ENCODE measurements around the gene TMTC2. TPM values are rescaled to one million over a fixed set of nuclear protein-coding genes. Genes with fewer than 3 reads are reported as not detected.

Gene TMTC2
- total and polyA plus RNA-seq, 2 donors (not counting 3 experiments of a cell fraction or from before 2014, with no cell fraction given), result 4.1 to 7.8 TPM

DNA sequence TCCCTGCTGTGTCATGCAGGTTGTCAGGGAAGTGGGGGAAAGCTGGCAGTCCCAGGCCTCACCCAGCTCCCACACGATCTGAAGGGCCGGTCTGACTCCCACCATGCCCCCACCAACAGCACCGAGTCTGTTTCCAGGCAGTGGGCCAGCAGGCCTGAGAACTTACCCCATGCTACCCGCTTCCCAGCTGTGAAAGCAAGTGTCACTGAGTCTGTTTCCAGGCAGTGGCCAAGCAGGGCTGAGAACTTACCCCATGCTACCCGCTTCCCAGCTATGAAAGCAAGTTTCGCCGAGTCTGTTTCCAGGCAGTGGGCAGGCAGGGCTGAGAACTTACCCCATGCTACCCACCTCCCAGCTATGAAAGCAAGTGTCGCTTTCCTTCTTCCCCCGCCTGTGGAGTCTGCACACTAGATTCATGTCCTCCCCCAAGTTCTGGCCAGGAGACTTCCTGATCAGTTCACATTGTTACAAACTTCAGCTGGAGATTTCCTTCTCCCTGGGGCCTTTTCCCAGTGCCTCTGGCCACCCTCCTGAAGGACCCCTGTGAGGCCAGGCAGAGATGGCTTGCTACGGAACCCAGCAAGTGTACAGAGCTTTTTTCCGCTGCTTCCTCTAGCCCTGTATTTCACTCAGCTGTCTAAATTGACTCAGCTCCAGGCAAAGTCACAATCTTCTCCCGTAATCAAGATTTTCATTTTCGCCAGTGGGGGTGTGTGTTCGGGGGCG is 435.4 kb downstream of the TMTC2 start:
- no peak for FAIRE-seq

More for the DNA sequence above, 435.4 kb downstream of the TMTC2 start:
- Histone ChIP-seq H3K27ac (ENCODE audit: insufficient read depth, low read depth, low read length) (no peak overlapping the region), H4K20me1 (replicated peaks; ENCODE audit: control insufficient read depth, extremely low read depth, insufficient read depth, low read length) (no peaks in the 10 kb centered on the region), H3K9me3 (replicated peaks; ENCODE audit: control insufficient read depth, insufficient read depth, low read length) (no peaks in the 10 kb centered on the region), H3K36me3 (ENCODE audit: control insufficient read depth in 2 of 2, extremely low read depth in 1 of 2, insufficient read depth in 2 of 2, low read length in 2 of 2) (no peaks in the 10 kb centered on the region), H3K4me3 (replicated peaks in 1 of 3; ENCODE audit: insufficient read depth in 1 of 3, low read depth in 1 of 3, low read length in 3 of 3) (no peak overlapping the region), H3K9ac (replicated peaks; ENCODE audit: extremely low read depth, insufficient read depth, low read length) (no peak overlapping the region), H3K27me3 (ENCODE audit: control insufficient read depth in 2 of 2, insufficient read depth in 2 of 2, low read length in 2 of 2) (no peaks in the 10 kb centered on the region), H3K4me1 (ENCODE audit: control insufficient read depth, extremely low read depth, insufficient read depth, low read length) (no peaks in the 10 kb centered on the region), H2AFZ (ENCODE audit: low read depth, low read length) (no peak overlapping the region), H3K9me1 (replicated peaks; ENCODE audit: control insufficient read depth, extremely low read depth, insufficient read depth, low read length) (no peaks in the 10 kb centered on the region), H3K4me2 (ENCODE audit: insufficient read depth, low read length) (no peak overlapping the region), H3K79me2 (ENCODE audit: control insufficient read depth, insufficient read depth, low read length) (no peaks in the 10 kb centered on the region)
- POLR2A ChIA-PET, result no interaction called here
- no TSS peak for BruUV-seq (replicated peaks)
- dilution Hi-C loops (cut with MboI; ENCODE audit: extremely low pct_ligation_motif_present, low sequenced_read_pairs), result no loop called here
- intact Hi-C loops (cut with micrococcal nuclease), result no loop called here
- TF ChIP-seq MYC (IDR thresholded peaks at IDR 0.05; ENCODE audit: low read depth, low read length) (no peak), POLR2A (IDR thresholded peaks at IDR 0.05; ENCODE audit: low read depth, low read length) (no peak), FOS (IDR thresholded peaks at IDR 0.05; ENCODE audit: borderline replicate concordance, insufficient read depth, low read length) (no peak), GATA2 (IDR thresholded peaks at IDR 0.05; ENCODE audit: insufficient read depth, insufficient read length, low read depth, low read length) (no peak), EZH2 (IDR thresholded peaks at IDR 0.05; ENCODE audit: borderline replicate concordance, low read depth, low read length, severe bottlenecking) (no peak), JUN (IDR thresholded peaks at IDR 0.05; ENCODE audit: borderline replicate concordance, insufficient read depth, insufficient read length, low read depth) (no peak), POLR2AphosphoS5 (IDR thresholded peaks at IDR 0.05; ENCODE audit: insufficient read depth, low read depth, low read length) (no peak)
- TF ChIP-seq, protein P1, sequence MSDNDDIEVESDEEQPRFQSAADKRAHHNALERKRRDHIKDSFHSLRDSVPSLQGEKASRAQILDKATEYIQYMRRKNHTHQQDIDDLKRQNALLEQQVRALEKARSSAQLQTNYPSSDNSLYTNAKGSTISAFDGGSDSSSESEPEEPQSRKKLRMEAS (IDR thresholded peaks at IDR 0.05; ENCODE audit: insufficient read depth, insufficient read length), result no peak
- TF ChIP-seq, protein P2, sequence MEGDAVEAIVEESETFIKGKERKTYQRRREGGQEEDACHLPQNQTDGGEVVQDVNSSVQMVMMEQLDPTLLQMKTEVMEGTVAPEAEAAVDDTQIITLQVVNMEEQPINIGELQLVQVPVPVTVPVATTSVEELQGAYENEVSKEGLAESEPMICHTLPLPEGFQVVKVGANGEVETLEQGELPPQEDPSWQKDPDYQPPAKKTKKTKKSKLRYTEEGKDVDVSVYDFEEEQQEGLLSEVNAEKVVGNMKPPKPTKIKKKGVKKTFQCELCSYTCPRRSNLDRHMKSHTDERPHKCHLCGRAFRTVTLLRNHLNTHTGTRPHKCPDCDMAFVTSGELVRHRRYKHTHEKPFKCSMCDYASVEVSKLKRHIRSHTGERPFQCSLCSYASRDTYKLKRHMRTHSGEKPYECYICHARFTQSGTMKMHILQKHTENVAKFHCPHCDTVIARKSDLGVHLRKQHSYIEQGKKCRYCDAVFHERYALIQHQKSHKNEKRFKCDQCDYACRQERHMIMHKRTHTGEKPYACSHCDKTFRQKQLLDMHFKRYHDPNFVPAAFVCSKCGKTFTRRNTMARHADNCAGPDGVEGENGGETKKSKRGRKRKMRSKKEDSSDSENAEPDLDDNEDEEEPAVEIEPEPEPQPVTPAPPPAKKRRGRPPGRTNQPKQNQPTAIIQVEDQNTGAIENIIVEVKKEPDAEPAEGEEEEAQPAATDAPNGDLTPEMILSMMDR (IDR thresholded peaks at IDR 0.05; ENCODE audit: extremely low read depth in 1 of 2, insufficient read depth in 1 of 2, low read depth in 1 of 2, low read length in 2 of 2), result no peak
- DNase-seq (ENCODE audit: low read depth, low spot score), result no peak
- CTCF ChIA-PET, result no interaction called here
